Liver (tissue), 9 donors: ENCODE measurements around the gene TSPAN32. TPM values are rescaled to one million over a fixed set of nuclear protein-coding genes. Genes with fewer than 3 reads are reported as not detected.

Source experiments
- DNase-seq: peaks from one replicate; pipeline ENCODE4 v3.0.0-alpha.2; 2017; ENCODE audit warnings: low spot score
- H3K27ac ChIP-seq, 2 donors: one replicate each; pipeline ENCODE4 v1.7.0; 2013; ENCODE audit warnings: inconsistent platforms in 2 of 2, low read length in 2 of 2, control low read depth in 1 of 2, low read depth in 1 of 2, mild to moderate bottlenecking in 1 of 2
- H3K27me3 ChIP-seq, 4 donors: one replicate each; pipeline versions ENCODE4 v1.6.1 to v1.7.0; 2013; ENCODE audit warnings: low read length in 3 of 4, inconsistent platforms in 1 of 4, mild to moderate bottlenecking in 1 of 4, moderate library complexity in 1 of 4; ENCODE audit not compliant: control insufficient read depth in 4 of 4, insufficient read depth in 4 of 4
- H3K36me3 ChIP-seq, 4 donors: one replicate each; pipeline versions ENCODE4 v1.6.1 to v1.7.0; 2013; ENCODE audit warnings: low read length in 3 of 4, mild to moderate bottlenecking in 3 of 4, low read depth in 1 of 4, moderate library complexity in 1 of 4; ENCODE audit not compliant: control insufficient read depth in 4 of 4, insufficient read depth in 3 of 4
- H3K4me1 ChIP-seq, 4 donors: one replicate each; pipeline versions ENCODE4 v1.6.1 to v1.7.0; 2013; ENCODE audit warnings: low read length in 3 of 4, mild to moderate bottlenecking in 3 of 4, moderate library complexity in 1 of 4; ENCODE audit not compliant: control insufficient read depth in 4 of 4, insufficient read depth in 4 of 4
- H3K4me3 ChIP-seq, 3 donors: one replicate each; pipeline versions ENCODE4 v1.6.1 to v1.7.0; 2013; ENCODE audit warnings: low read length in 3 of 3, control low read depth in 1 of 3, low read depth in 1 of 3, mild to moderate bottlenecking in 1 of 3
- H3K9ac ChIP-seq, 2 donors: one replicate each; pipeline ENCODE4 v1.7.0; 2013; ENCODE audit warnings: low read length in 2 of 2, mild to moderate bottlenecking in 2 of 2, moderate library complexity in 2 of 2, control low read depth in 1 of 2, low read depth in 1 of 2
- H3K9me3 ChIP-seq, 4 donors: one replicate each; pipeline versions ENCODE4 v1.6.1 to v1.7.0; 2013; ENCODE audit warnings: low read length in 3 of 4; ENCODE audit not compliant: control insufficient read depth in 4 of 4
- FOXA1 ChIP-seq: IDR thresholded peaks from 2 replicates; pipeline ENCODE4 v1.6.1; 2016; ENCODE audit warnings: antibody characterized with exemption
- FOXA2 ChIP-seq: IDR thresholded peaks from 2 replicates; pipeline ENCODE4 v1.6.1; 2016; ENCODE audit warnings: antibody characterized with exemption
- GABPA ChIP-seq, 2 donors: IDR thresholded peaks in 1 of 2; conservative IDR thresholded peaks in 1 of 2; 2 replicates each; pipeline ENCODE4 v1.6.1; 2016; ENCODE audit warnings: antibody characterized with exemption in 2 of 2, mild to moderate bottlenecking in 1 of 2, moderate library complexity in 1 of 2
- HNF4A ChIP-seq, 2 donors: conservative IDR thresholded peaks; 2 replicates each; pipeline ENCODE4 v1.6.1; 2016; ENCODE audit warnings: antibody characterized with exemption in 2 of 2, mild to moderate bottlenecking in 2 of 2
- HNF4G ChIP-seq: IDR thresholded peaks from 2 replicates; pipeline ENCODE4 v1.6.1; 2016; ENCODE audit warnings: antibody characterized with exemption
- JUND ChIP-seq, 2 donors: IDR thresholded peaks; 2 replicates each; pipeline ENCODE4 v1.6.1; 2016; ENCODE audit warnings: antibody characterized with exemption in 2 of 2
- NR2F2 ChIP-seq: IDR thresholded peaks from 2 replicates; pipeline ENCODE4 v1.6.1; 2016; ENCODE audit warnings: antibody characterized with exemption
- RAD21 ChIP-seq, 2 donors: IDR thresholded peaks; 2 replicates each; pipeline ENCODE4 v1.6.1; 2016; ENCODE audit warnings: antibody characterized with exemption in 2 of 2, mild to moderate bottlenecking in 2 of 2
- REST ChIP-seq: IDR thresholded peaks from 2 replicates; pipeline ENCODE4 v1.6.1; 2016; ENCODE audit warnings: antibody characterized with exemption, mild to moderate bottlenecking
- SP1 ChIP-seq: IDR thresholded peaks from 2 replicates; pipeline ENCODE4 v1.6.1; 2018; ENCODE audit warnings: antibody characterized with exemption, mild to moderate bottlenecking
- WGBS: extraction: QIAGEN DNeasy Blood & Tissue Kit; methylation state at CpG from one replicate; pipeline ENCODE4 v1.1.7; 2013; 5-methylcytosine and 5-hydroxymethylcytosine counted together
- polyA plus RNA-seq, 2 donors: library from polyadenylated mRNA; stranded (reverse) in 1 of 2; unstranded in 1 of 2; fragments of 200-250 nt in 1 of 2; fragments of >200 nt in 1 of 2; fragmentation: Nextera tagmentation in 1 of 2; extraction: Ambion mirVana in 1 of 2; gene quantifications; one replicate each; pipeline versions ENCODE4 v1.2.1 to v1.2.3, GENCODE V29; 2013 to 2015
- total RNA-seq, 2 donors: library from RNA; depleted of rRNA; stranded (reverse); fragments of >200 nt; gene quantifications; one replicate each; pipeline ENCODE4 v1.2.3, GENCODE V29; 2014
- TF ChIP-seq, protein P1 (sequence below): IDR thresholded peaks from 2 replicates; pipeline ENCODE4 v1.6.1; 2016; ENCODE audit warnings: antibody characterized with exemption
- TF ChIP-seq, protein P2 (sequence below): fragments of 150-350 bp; IDR thresholded peaks from 2 replicates; pipeline ENCODE4 v1.5.1; 2017; ENCODE audit warnings: improper control_type of control experiment, low read depth, low read length; ENCODE audit not compliant: missing input control
- TF ChIP-seq, protein P3 (sequence below): IDR thresholded peaks from 2 replicates; pipeline ENCODE4 v1.6.1; 2016; ENCODE audit warnings: antibody characterized with exemption
- donor health status: healthy.
- donor health status: healthy.
- donor health status: healthy.
- donor health status: healthy.
- donor health status: healthy.

TSPAN32 gene
- total and polyA plus RNA-seq, 4 donors: 0.25 to 71.4 (median 0.45) TPM

DNA sequence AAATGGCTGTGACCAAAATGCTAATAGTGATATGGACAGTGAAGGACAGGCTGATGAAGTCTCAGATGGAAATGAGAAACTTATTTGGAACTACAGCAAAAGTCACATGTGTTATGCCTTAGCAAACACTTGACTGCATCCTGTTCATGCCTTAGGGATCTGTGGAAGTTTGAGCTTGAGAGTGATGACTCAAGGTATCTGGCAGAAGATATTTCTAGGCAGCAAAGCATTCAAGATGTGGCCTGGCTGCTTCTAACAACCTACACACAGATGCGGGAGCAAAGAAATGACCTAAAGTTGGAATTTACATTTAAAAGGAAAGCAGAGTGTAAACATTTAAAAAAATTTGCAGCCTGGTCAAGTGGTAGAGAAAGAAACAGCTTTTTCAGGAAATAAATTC is 47.2 kb downstream of the TSPAN32 start:
- peaks cover 0 to 12% (median 10%) of the 10 kb centered on the region in 4 donors for H3K4me1 ChIP-seq
- 100% methylated on average over 1 of the region's 1 CpG for WGBS

More for the DNA sequence above, 47.2 kb downstream of the TSPAN32 start:
- Histone ChIP-seq H3K4me3 (no peak overlapping the region), H3K27ac (no peak overlapping the region), H3K9ac (no peak overlapping the region), H3K36me3 (no peaks in the 10 kb centered on the region), H3K27me3 (no peaks in the 10 kb centered on the region), H3K9me3 (no peaks in the 10 kb centered on the region)
- no peak for TF ChIP-seq REST
- TF ChIP-seq NR2F2: no peak
- TF ChIP-seq, protein P1, sequence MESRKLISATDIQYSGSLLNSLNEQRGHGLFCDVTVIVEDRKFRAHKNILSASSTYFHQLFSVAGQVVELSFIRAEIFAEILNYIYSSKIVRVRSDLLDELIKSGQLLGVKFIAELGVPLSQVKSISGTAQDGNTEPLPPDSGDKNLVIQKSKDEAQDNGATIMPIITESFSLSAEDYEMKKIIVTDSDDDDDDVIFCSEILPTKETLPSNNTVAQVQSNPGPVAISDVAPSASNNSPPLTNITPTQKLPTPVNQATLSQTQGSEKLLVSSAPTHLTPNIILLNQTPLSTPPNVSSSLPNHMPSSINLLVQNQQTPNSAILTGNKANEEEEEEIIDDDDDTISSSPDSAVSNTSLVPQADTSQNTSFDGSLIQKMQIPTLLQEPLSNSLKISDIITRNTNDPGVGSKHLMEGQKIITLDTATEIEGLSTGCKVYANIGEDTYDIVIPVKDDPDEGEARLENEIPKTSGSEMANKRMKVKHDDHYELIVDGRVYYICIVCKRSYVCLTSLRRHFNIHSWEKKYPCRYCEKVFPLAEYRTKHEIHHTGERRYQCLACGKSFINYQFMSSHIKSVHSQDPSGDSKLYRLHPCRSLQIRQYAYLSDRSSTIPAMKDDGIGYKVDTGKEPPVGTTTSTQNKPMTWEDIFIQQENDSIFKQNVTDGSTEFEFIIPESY: no peak
- TF ChIP-seq, protein P2, sequence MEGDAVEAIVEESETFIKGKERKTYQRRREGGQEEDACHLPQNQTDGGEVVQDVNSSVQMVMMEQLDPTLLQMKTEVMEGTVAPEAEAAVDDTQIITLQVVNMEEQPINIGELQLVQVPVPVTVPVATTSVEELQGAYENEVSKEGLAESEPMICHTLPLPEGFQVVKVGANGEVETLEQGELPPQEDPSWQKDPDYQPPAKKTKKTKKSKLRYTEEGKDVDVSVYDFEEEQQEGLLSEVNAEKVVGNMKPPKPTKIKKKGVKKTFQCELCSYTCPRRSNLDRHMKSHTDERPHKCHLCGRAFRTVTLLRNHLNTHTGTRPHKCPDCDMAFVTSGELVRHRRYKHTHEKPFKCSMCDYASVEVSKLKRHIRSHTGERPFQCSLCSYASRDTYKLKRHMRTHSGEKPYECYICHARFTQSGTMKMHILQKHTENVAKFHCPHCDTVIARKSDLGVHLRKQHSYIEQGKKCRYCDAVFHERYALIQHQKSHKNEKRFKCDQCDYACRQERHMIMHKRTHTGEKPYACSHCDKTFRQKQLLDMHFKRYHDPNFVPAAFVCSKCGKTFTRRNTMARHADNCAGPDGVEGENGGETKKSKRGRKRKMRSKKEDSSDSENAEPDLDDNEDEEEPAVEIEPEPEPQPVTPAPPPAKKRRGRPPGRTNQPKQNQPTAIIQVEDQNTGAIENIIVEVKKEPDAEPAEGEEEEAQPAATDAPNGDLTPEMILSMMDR: no peak
- TF ChIP-seq SP1: no peak
- no peak for TF ChIP-seq GABPA (IDR thresholded peaks at IDR 0.05 in 1 of 2, conservative IDR thresholded peaks at IDR 0.05 in 1 of 2)
- no peak for TF ChIP-seq JUND (IDR thresholded peaks at IDR 0.05)
- no peak for TF ChIP-seq FOXA1
- no peak for TF ChIP-seq FOXA2
- TF ChIP-seq HNF4A (conservative IDR thresholded peaks at IDR 0.05): no peak
- TF ChIP-seq, protein P3, sequence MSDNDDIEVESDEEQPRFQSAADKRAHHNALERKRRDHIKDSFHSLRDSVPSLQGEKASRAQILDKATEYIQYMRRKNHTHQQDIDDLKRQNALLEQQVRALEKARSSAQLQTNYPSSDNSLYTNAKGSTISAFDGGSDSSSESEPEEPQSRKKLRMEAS: no peak
- TF ChIP-seq RAD21 (IDR thresholded peaks at IDR 0.05): no peak
- no peak for TF ChIP-seq HNF4G
- no peak for DNase-seq
